Endothelial cell of umbilical vein (primary cell): ENCODE measurements around the gene RANBP6. TPM values are rescaled to one million over a fixed set of nuclear protein-coding genes. Genes with fewer than 3 reads are reported as not detected.
"Not testable (repeated sequence)": the region's sequence is repeated elsewhere in the genome, so short reads cannot be mapped to it uniquely, and the experiment has no call there.

ENCODE experiments used
- BruUV-seq: library from RNA; stranded (reverse); fragments of 400-500 nt; replicated peaks from 2 replicates; lab custom pipeline; 2021; lab: Mats Ljungman, UMichigan
- CTCF ChIA-PET: fragments of 300-600, 350-600 bp; sonication (Branson Sonifier 250); formaldehyde crosslinking; loops from one replicate; lab custom pipeline; 2021; ENCODE audit warnings: antibody characterized with exemption, inconsistent platforms; lab: Charles Lee
- POLR2A ChIA-PET: fragments of 300-600, 350-600 bp; sonication (Branson Sonifier 250); formaldehyde crosslinking; loops from one replicate; lab custom pipeline; 2021; ENCODE audit warnings: antibody characterized with exemption, inconsistent platforms; lab: Charles Lee
- DNase-seq: peaks from one replicate; pipeline ENCODE4 v3.0.0-alpha.2; 2011; ENCODE audit warnings: low read depth, low spot score
- FAIRE-seq: peaks from 2 replicates; lab custom pipeline; 2011; peaks lifted over from hg19 to GRCh38; lab: Jason Lieb, UNC
- H2AFZ ChIP-seq: 2 replicates; pipeline ENCODE4 v1.6.0; 2012; ENCODE audit warnings: low read depth, low read length, control low read depth, inconsistent platforms
- H3K27ac ChIP-seq: 2 replicates; pipeline ENCODE4 v1.5.1; 2011; ENCODE audit warnings: low read depth, mild to moderate bottlenecking, control low read depth, low read length, moderate library complexity; ENCODE audit not compliant: insufficient read depth
- H3K27me3 ChIP-seq, 2 experiments: 2 replicates each; pipeline versions ENCODE4 v1.6.0 to v1.6.1; 2011; ENCODE audit warnings: low read length in 2 of 2, mixed read lengths in 1 of 2; ENCODE audit not compliant: control insufficient read depth in 2 of 2, insufficient read depth in 2 of 2
- H3K36me3 ChIP-seq, 2 experiments: 2 replicates in 1 of 2; 3 replicates in 1 of 2; pipeline ENCODE4 v1.5.1; 2011; ENCODE audit warnings: low read length in 2 of 2, mild to moderate bottlenecking in 1 of 2, moderate library complexity in 1 of 2; ENCODE audit not compliant: control insufficient read depth in 2 of 2, insufficient read depth in 2 of 2; ENCODE audit errors: extremely low read depth in 1 of 2
- H3K4me1 ChIP-seq: 3 replicates; pipeline ENCODE4 v1.5.1; 2011; ENCODE audit warnings: mild to moderate bottlenecking, low read length; ENCODE audit not compliant: control insufficient read depth, insufficient read depth; ENCODE audit errors: extremely low read depth
- H3K4me2 ChIP-seq: 2 replicates; pipeline ENCODE4 v1.6.1; 2011; ENCODE audit warnings: low read length, control low read depth, mixed read lengths; ENCODE audit not compliant: insufficient read depth
- H3K4me3 ChIP-seq, 3 experiments: fragments of 200-600 bp in 1 of 3; sonication (generic), shearing (Covaris generic) in 1 of 3; replicated peaks in 1 of 3; 2 replicates each; pipeline ENCODE4 v1.5.1; 2011 to 2016; ENCODE audit warnings: control low read depth in 3 of 3, low read length in 3 of 3, mild to moderate bottlenecking in 2 of 3, inconsistent platforms in 1 of 3, low read depth in 1 of 3, moderate library complexity in 1 of 3; ENCODE audit not compliant: insufficient read depth in 1 of 3
- H3K79me2 ChIP-seq: 2 replicates; pipeline ENCODE4 v1.6.0; 2012; ENCODE audit warnings: low read length, inconsistent platforms; ENCODE audit not compliant: control insufficient read depth, insufficient read depth
- H3K9ac ChIP-seq: replicated peaks from 2 replicates; pipeline ENCODE3; 2011; ENCODE audit warnings: low read length, control low read depth; ENCODE audit not compliant: insufficient read depth; ENCODE audit errors: extremely low read depth
- H3K9me1 ChIP-seq: replicated peaks from 3 replicates; pipeline ENCODE4 v1.6.0; 2011; ENCODE audit warnings: mild to moderate bottlenecking, low read length; ENCODE audit not compliant: control insufficient read depth, insufficient read depth; ENCODE audit errors: extremely low read depth
- H3K9me3 ChIP-seq: replicated peaks from 2 replicates; pipeline ENCODE4 v1.5.1; 2012; ENCODE audit warnings: low read length, inconsistent platforms; ENCODE audit not compliant: control insufficient read depth, insufficient read depth
- H4K20me1 ChIP-seq: replicated peaks from 2 replicates; pipeline ENCODE3; 2011; ENCODE audit warnings: mild to moderate bottlenecking, low read length; ENCODE audit not compliant: control insufficient read depth, insufficient read depth; ENCODE audit errors: extremely low read depth
- CTCF ChIP-seq, 2 donors: IDR thresholded peaks; 1 replicate in 1 of 2; 2 replicates in 1 of 2; pipeline ENCODE4 v1.5.1; 2011; ENCODE audit warnings: low read length in 2 of 2, mild to moderate bottlenecking in 2 of 2, moderate library complexity in 2 of 2, control low read depth in 1 of 2, inconsistent platforms in 1 of 2, low read depth in 1 of 2; ENCODE audit not compliant: insufficient read depth in 1 of 2; ENCODE audit errors: extremely low read depth in 1 of 2
- FOS ChIP-seq: IDR thresholded peaks from 2 replicates; pipeline ENCODE4 v1.6.1; 2011; ENCODE audit warnings: mild to moderate bottlenecking, low read length, moderate library complexity, borderline replicate concordance; ENCODE audit not compliant: insufficient read depth
- dilution Hi-C: fragments of 300-500 bp; cut with MboI; formaldehyde crosslinking; loops from one replicate; pipeline ENCODE4 v1.15.0; 2019; ENCODE audit warnings: low sequenced_read_pairs; ENCODE audit not compliant: extremely low pct_ligation_motif_present
- intact Hi-C: fragments of 100-400 bp; cut with micrococcal nuclease; formaldehyde crosslinking; loops from one replicate; pipeline ENCODE4 v1.10.0; 2022
- polyA plus RNA-seq, 4 experiments: library from polyadenylated mRNA; depleted of rRNA in 3 of 4; stranded (reverse) in 3 of 4; unstranded in 1 of 4; fragments of >200 nt; gene quantifications; 2 replicates each; pipeline versions ENCODE4 v1.2.1 to v1.2.3, GENCODE V29; 2011 to 2012; ENCODE audit warnings: missing spikeins in 1 of 4
- total RNA-seq: library from RNA; stranded (reverse); gene quantifications from 2 replicates; pipeline ENCODE4 v1.2.3, GENCODE V29; 2021

RANBP6 gene
- total and polyA plus RNA-seq, 2 donors (not counting 3 experiments of a cell fraction or from before 2014, with no cell fraction given) = 5.3 to 20.9 TPM

GRCh38 chr9:6024035-6024554, 8.7 kb upstream of the RANBP6 start:
- peak; percentile 46 to 48 for TF ChIP-seq CTCF (IDR thresholded peaks at IDR 0.05; ENCODE audit: extremely low read depth in 1 of 2, insufficient read depth in 1 of 2, low read depth in 1 of 2, low read length in 2 of 2)
- no peak for TF ChIP-seq FOS
- Histone ChIP-seq H2AFZ (peak overlapping the region; percentile 59), H3K9ac (no peak overlapping the region), H3K4me1 (no peaks in the 10 kb centered on the region), H3K36me3 (no peaks in the 10 kb centered on the region), H3K9me1 (no peaks in the 10 kb centered on the region), H3K4me3 (peak overlapping the region in 1 of 3 experiments; percentile 11), H3K79me2 (no peaks in the 10 kb centered on the region), H3K4me2 (peak overlapping the region; percentile 38), H3K9me3 (no peaks in the 10 kb centered on the region), H3K27ac (no peak overlapping the region), H3K27me3 (peaks cover 1 to 13% of the 10 kb centered on the region in 2 experiments), H4K20me1 (no peaks in the 10 kb centered on the region)
- dilution Hi-C loops (no loop called here), intact Hi-C loops (no loop called here)
- BruUV-seq = no TSS peak
- FAIRE-seq (peak; percentile 56), DNase-seq (peak; percentile 22)
- POLR2A ChIA-PET = interaction anchor here (0.9 kb wide), 1 partner anchor 9 kb away, joined by 3 read pairs; the partner anchor contains the start of gene RANBP6
- CTCF ChIA-PET = interaction anchor here (0.7 to 2.3 kb wide), 34 partner anchors 8 to 575 kb away, joined by 3 to 20 read pairs (median 4); partner anchors contain the start of genes ERMP1 and RANBP6

- H3K9me3 ChIP-seq, H3K27ac ChIP-seq, H3K36me3 ChIP-seq, DNase-seq, CTCF ChIA-PET, POLR2A ChIA-PET, H3K4me3 ChIP-seq, H4K20me1 ChIP-seq, FAIRE-seq, H3K9ac ChIP-seq, H3K27me3 ChIP-seq, H3K4me2 ChIP-seq, intact Hi-C loops, dilution Hi-C loops, BruUV-seq, H2AFZ ChIP-seq, H3K9me1 ChIP-seq: not testable (repeated sequence)
- H3K4me1 ChIP-seq = peaks cover 18% of the 10 kb centered on the region
- peaks cover 28% of the 10 kb centered on the region for H3K79me2 ChIP-seq
Measured at GRCh38 chr9:6016975-6017374, 1.6 kb upstream of the RANBP6 start.
